GM18498 (cell line): ENCODE measurements around the gene UBR3.
"Not testable (repeated sequence)": the region's sequence is repeated elsewhere in the genome, so short reads cannot be mapped to it uniquely, and the experiment has no call there.

Source experiments
- ATAC-seq: cut with Tn5 transposase; IDR thresholded peaks from one replicate; pipeline ENCODE4 v1.9.1; 2021; ENCODE audit warnings: mild to moderate bottlenecking, moderate library complexity; ENCODE audit not compliant: unreplicated experiment

Gene UBR3

DNA sequence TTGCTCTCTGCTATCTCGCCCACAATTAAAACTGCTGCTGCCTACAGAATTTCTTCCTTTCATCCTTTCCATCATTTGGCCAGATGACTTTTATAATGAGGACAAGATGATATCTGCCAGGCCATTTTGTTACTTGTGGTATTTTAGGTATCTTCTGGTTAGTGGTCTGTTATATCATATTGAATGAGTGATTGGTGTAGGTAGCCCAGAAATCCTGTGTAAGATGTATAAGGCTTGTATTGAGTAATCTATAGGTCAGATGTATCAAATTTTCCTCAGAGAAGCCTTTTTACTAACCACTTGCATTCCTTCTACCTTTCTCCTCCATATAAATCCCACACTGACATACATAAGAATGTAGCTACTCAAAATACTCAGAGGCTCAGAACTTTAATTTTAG, 118.3 kb downstream of the UBR3 start:
- no peak for ATAC-seq

DNA sequence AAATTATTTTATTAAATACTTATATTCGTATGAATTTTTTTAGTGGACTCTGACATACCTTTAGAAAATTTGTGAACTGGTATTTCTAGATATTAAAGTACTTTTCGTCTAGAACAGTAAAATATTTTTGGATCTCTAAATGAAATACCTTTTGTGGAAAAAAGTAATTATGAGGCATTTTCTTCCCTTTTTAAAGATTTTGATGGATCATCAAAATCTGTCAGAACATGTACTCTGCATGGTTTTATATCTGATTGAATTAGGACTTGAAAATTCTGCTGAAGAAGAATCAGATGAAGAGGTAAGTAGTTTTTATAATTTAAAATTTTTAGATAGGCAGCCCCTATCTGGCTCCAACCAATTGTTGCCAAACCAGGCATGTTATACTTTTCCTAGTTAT, 118.8 kb downstream of the UBR3 start:
- no peak for ATAC-seq

DNA sequence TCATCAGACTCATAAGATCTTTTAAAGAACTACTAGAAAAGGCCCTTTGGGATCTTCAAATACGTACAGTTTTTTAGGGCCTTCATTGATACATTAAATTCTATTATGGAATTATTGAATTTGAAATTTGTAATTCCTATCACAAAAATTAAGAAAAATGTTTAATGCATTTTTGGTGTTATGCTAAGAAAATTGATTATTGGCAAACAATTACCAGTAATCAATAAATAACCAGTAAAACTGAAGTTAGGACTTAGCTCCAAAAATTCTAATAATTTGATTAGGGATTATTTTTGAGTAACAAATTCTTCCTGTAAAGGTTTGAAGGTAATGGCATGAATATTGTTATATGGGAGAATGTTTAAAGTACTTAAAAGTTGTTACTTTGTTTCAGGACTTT, 119.3 kb downstream of the UBR3 start:
- no peak for ATAC-seq

DNA sequence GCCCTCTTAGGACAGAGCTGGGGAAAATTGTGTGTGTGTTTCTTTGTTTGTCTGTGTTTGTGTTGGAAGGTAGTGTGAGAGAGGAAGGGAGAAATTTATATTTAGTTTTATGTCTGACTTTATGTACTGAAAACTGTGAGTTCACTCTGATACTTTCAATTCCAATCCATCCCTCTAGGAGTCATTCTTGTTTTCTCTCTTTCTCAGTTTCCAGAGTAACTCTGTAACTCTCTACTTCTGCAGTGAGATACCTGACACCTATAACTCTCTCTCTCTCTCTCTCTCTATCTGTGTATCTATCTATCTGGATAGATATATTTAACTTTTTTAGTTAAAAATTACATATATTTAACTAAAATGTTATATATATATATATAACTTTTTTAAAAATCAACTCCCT, 128.7 kb downstream of the UBR3 start:
- no peak for ATAC-seq

DNA sequence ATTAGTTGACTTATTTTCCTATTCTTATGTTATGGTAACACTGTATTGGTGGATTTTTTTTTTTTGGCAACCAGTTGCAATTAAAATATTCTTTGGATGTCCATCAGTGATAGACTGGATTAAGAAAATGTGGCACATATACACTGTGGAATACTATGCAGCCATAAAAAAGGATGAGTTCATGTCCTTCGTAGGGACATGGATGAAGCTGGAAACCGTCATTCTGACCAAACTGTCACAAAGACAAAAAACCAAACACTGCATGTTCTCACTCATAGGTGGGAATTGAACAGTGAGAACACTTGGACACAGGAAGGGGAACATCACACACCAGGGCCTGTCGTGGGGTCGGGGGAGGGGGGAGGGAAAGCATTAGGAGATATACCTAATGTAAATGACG, 130.0 kb downstream of the UBR3 start:
- not testable (repeated sequence) for ATAC-seq

DNA sequence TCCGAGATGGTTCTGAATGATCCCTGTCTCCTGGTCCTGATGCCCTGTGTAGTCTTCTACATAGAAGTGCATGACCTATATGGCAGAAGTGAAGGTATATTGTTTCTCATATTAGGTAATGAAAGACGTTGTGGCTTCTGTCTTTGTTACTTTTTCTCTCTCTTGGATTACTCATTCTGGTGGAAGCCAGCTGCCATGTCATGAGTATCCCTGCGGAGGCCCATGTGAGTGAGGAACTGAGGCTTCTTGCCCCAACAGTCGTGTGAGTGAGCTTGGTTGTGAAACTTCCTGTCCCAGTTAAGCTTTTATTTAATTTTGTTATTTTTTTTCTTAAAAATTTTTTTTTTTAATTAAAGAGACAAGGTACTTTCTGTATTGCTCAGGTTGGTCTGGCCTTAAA, 134.7 kb downstream of the UBR3 start:
- no peak for ATAC-seq

DNA sequence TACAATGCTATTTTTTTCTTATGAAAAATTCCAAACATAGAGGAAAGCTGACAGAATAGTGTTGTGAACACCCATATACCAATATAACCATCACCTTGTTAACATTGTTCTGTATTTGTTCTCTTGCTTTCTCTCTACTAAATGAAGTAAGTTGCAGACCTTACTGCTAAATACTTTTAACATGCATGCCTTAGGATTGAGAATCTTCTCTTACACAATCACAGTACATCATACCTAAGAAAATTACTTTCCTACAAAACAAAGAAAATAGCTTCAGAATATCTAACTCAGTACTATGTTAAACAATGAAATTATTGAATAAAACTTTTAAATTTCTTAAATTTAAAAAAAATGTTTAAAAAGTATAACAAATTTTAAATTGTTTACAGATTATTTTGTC, 136.5 kb downstream of the UBR3 start:
- no peak for ATAC-seq

DNA sequence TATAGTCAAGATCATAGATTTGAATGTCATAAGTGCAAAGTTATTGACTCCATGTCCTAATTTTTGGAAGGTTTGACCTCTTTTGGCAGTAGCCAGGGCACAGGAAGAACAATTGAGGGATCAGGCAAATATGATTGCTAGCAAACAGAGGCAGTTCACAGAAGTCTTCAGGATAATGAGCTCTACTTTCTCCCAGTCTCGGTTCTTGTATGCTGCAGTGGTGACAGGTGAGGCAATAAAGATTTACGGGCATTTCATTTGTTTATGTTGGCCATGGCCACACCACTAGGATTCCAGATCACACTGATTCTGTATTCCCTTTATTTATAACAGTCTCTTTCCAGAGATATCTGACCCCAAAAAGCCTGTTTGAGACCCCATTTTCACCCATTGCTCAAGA, 137.5 kb downstream of the UBR3 start:
- no peak for ATAC-seq

DNA sequence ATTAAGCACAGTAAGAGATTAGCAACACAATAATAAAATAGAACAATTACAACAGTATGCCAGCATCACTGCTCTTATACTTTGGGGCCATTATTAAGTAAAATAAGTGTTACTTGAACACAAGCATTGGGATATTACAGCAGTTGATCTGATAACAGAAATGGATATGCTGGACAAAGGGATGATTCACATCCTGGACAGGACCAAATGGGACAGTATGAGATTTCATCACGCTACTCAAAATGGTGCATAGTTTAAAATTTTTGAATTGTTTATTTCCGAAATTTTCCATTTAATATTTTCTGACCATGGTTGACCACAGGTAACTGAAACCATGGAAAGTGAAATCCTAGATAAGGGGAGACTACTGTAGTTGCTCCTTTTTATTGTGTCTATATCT, 138.2 kb downstream of the UBR3 start:
- ATAC-seq: no peak

DNA sequence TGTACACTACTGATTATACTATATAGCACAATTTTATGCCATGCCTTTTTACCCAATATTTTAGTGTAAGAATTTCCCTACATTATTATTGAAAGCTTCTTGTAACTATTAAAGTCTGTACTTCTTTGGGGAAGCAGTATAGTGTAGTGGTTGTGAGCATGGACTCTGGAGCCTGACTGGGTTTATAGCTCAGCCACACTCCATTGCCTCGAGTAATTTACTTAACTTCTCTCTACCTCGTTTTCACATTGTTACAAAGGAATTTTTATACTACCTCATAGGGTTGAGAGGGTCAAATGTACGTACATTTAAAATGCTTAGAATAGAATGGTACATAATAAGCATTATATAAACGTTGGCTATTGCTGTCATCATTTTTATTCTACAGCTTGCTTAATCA, 139.2 kb downstream of the UBR3 start:
- ATAC-seq: no peak

DNA sequence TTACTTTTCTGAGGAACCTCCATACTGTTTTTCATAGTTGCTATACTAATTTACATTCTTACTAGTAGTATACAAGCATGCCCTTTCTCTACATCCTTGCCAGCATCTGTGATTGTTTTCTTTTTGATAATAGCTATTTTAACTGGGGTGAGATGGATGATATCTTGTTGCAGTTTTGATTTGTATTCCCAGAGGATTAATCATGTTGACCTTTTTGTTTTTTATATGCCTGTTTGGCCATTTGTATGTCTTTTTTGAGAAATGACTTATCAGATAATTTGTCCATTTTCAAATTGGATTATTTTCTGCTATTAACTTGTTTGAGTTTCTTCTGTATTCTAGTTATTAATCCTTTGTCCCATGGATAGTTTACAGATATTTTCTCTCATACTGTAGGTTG, 141.5 kb downstream of the UBR3 start:
- ATAC-seq: no peak

DNA sequence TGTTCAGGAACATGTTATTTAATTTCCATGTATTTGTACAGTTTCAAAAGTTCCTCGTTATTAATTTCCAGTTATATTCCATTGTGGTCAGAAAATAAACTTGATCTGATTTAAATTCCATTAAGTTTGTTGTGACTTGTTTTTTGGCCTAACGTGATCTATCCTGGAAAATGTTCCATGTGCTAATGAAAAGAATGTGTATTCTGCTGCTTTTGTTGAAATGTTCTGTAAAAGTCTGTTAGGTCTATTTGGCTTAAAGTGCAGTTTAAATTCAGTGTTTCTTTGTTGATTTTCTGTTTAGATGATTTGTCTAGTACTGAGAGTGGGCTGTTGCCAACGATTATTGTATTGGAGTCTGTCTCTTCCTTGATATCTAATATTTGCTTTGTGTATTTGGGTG, 148.0 kb downstream of the UBR3 start:
- ATAC-seq: no peak

DNA sequence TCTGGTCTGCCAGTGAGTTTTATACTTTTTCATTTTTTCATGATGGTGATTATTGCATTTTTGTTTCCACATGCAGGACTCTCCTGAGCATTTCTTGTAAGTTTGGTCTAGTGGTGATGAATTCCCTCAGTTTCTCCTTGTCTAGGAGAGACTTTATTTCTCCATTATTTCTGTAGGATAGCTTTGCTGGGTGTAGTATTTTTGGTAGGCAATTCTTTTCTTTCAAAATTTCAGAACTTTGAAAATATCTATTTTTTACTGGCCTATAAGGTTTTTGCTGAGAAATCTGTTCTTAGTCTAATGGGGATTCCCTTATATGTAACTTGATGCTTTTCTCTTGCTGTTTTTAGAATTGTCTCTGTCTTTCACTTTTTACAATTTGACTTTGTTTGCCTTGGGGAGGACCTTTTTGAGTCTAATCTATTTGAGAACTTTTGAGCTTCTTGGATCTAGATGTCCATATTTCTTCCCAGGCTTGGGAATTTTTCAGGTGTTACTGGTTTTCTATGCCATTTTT, 149.1 kb downstream of the UBR3 start:
- no peak for ATAC-seq

DNA sequence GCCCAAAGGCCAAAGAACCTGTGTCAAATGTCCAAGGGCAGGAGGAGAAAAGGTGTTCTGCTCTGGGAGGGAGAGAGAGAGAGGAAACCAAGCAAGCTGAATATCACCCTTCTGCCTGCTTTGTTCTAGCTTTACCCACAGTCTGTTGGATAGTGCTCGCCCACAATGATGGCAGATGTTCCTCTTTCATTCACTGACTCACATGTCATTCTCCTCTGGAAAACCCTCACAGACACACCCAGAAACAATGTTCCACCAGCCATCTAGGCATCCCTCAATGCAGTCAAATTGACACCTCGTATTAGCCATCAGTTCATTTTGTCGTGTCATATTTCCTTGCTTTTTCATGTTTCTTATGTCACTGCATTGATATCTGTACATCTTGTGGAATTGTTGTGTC, 150.3 kb downstream of the UBR3 start:
- ATAC-seq: no peak

DNA sequence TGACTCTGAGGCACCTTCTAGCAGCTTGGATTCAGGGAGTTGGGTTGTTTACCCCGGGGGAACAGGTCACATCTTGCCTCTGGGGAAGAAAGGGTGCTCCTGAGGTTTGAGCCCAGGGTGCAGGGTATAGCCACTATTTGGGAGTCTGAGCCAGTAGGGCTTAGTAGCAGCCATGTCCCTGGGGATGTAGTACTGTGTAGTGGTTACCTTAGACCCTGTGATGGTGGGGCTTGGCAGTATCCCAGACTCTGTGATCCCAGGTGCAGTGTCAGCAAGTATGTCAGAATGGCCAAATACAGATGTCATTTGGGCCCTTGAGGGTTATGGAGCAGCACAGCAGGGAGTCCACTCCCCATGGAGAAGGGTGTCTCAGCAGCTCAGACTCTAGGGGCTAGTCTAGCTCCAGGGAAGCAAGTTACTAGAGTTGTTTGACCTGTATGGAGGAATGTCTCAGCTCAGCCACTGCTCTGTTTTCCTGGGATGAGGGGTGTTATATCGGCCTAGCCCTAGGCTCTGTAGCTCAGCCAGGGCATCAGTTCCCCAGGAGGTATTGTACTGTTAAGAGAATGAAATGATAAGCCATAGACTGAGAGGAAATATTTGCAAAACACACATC, 151.3 kb downstream of the UBR3 start:
- no peak for ATAC-seq

DNA sequence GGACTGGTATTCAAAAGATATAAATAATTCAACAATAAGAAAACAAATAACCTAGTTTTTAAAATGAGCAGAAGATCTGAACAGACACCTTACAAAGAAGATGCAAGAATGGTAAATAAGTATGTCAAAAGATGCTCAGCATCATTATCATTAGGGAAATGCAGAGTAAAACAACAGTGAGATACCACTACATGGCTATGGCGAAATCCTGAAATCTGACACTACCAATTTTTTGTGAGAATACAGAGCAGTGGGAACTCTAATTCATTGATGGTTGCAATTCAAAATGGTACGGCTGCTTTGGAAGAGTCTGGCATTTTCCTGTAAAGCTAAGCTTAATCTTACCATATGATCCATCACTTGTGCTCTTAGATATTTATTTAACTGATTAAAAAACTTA, 151.8 kb downstream of the UBR3 start:
- no peak for ATAC-seq

DNA sequence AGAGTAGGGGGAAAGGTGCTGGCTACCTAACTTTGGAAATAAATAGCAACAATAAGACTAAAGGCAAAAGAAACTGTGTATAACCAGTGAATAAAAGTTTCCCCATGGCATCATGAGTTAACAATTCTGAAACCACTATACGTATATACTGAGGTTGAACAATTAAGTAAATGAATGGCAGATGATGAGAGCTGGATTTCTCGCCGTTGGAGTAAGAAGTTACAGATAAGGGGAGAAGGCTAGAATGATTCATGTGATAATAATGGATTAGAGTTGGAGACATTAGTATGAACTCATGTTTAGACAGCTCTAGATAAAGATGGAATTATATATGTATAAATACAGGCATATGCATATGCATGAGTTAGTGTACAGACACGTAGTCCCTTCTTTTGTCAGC, 152.7 kb downstream of the UBR3 start:
- no peak for ATAC-seq

DNA sequence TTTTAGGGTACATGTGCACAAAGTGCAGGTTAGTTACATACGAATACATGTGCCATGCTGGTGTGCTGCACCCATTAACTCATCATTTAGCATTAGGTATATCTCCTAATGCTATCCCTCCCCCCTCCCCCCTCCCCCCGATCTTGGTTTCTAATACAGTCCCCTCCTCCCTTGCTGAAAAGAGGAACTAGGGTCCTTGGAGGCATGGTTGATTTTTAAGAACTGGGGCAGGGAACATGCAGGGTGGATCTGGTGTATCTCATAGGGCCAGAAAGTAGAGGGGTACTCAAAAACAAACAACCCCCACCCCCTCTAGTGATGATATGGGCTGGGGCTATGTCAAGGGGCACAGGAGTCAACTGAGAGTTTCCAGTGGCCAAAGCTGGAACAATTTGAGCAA, 153.4 kb downstream of the UBR3 start:
- ATAC-seq: no peak

DNA sequence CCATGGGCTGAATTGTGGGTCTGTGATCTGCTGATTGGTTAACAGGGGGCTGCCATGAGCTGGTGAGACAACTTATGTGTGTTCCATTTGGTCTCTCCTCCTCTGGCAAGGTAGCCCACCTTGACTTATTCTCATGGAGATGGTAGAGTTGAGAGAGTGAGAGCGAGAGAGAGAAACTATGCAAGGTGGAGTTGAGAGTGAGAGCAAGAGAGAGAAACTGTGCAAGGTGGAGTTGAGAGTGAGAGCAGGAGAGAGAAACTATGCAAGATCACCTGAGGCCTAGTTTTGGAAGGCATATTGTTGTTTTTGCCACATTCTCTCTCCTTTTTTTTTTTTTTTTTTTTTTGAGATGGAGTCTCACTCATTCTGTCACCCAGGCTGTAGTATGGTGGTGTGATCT, 155.7 kb downstream of the UBR3 start:
- no peak for ATAC-seq

DNA sequence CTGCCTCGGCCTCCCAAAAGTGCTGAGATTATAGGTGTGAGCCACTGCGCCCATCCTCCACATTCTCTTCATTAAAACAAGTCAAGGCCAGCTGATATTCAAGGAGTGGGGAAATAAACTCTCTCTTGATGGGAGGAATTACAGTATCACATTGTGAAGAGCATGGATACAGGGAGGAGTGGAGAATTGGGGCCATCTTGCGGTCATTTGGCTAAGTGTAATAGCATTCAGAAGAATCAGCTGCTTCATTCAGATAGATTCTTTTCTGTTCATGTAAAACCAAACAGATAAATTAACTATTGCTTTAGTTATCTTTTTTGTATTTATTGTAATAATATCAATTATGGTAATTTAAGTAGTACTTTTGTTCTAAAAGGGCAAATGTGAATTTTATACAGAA, 156.3 kb downstream of the UBR3 start:
- no peak for ATAC-seq

DNA sequence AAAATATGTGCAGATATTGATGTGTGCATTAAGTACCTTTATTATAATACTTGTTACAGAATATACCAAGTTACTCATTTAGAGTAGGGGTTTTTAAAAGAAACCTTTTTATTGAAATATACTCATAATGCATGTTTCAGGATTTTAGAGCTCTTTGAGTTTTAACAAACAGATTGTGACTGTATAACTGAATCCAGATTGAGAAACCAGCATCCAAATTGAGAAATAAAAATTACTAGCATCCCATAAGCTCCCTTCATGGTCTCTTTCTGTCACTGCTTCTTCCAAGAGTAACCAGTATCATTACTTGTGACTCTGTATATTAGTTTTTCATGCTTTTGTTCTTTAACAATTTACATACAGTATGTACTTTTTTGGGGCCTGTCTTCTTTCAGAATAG, 156.9 kb downstream of the UBR3 start:
- no peak for ATAC-seq

DNA sequence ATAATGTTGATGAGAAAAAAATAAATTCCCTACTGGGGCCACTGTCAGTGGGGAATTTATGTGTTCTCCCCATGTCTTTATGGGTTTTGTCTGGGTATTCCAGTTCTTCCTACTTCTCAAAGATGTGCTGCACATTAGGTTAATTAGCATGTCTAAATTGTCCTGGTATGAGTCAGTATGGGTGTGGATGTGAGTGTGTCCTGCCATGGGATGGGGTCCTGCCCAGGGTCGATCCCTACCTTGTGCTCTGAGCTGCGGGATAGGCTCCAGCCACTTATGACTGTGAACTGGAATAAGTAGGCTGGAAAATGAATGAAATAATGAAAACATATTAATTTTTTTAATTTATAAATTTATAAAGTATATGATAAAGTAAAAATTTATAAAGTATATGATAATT, 167.5 kb downstream of the UBR3 start:
- ATAC-seq: no peak

DNA sequence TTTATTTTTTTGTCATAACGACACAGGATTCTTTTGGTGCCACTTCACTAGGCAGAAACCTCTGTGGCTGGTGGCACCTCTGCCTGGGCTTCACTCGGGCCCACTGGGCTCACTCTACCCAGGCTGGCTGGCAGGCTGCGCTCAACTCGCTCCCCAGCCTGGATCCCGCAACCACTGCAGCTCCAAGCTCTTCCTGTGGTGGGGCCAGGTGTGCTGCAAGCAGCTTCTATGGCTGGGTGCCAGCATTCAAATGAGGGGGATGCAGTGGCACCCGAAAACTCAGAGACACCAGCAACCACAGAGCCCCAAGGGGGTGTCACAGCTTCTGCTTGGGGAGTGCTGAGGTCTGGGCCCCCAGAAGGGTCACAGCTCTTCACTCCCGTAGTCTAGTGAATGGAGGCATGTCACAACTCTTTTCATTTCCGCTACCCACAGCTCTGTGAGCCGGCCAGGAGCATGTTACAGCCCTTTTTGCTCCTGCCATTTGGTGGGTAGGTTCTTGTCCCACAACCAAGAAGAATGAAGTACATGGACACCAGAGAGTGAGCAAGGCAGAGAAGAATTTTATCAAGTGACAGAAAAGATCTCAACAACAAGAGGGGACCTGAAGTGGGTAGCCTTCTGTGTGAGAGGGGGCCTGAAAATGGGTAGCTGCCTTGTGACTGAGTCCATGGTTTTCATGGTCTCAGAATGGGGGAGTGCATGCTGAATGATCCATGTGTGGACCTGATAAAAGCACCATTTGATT, 170.1 kb downstream of the UBR3 start:
- no peak for ATAC-seq
